M059J (cell line): Measurements from ENCODE around the gene AKR1C1. TPM values are rescaled to one million over a fixed set of nuclear protein-coding genes. Genes with fewer than 3 reads are reported as not detected.
"Not testable (repeated sequence)": the region's sequence is repeated elsewhere in the genome, so short reads cannot be mapped to it uniquely, and the experiment has no call there.

Experiments
- DNase-seq: peaks from one replicate; pipeline ENCODE4 v3.0.0-alpha.2; 2012; ENCODE audit warnings: low read depth
- total RNA-seq: library from RNA; depleted of rRNA; stranded (reverse); fragments of >200 nt; shearing (Covaris generic); gene quantifications from 2 replicates; pipeline ENCODE4 v1.2.3, GENCODE V29; 2014

AKR1C1 gene
- total RNA-seq, 1 experiment from 2014 or later: 25.8 TPM

DNA sequence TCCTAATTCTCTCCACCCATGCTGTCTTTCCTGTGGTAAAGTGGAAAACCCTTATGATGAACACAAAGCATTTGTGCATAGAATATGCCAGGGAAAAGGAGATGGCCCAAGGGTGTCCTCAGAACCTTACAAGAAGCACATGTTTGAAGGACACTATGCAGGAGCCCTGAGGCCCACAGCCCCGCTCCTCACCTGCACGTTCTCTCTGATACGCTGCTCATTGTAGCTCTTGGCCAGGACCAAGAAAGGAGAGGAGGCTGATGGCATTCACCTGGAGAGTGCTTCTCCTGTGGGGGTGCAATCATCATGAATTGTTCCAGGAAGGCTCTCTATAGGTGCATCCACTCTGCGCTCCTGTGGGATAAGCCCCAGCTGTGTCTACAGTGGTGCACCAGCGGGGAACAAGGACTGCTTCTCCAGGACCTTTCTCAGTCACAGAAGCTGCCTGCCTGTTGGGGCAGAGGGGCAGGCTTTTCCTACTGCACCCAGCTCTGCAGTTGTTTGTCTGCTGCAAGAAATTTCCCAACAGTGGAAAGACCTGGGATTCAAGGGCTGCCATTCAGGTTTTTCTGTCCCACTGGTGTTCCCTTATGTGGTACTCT is 20.5 kb downstream of the AKR1C1 start:
- DNase-seq: no peak

- DNase-seq: no peak
These were observed 21.0 kb downstream of the AKR1C1 start for GRCh38 chr10:4984223-4984622.

GRCh38 chr10:4984971-4985594 is 21.9 kb downstream of the AKR1C1 start:
- DNase-seq: peak; percentile 4

DNA sequence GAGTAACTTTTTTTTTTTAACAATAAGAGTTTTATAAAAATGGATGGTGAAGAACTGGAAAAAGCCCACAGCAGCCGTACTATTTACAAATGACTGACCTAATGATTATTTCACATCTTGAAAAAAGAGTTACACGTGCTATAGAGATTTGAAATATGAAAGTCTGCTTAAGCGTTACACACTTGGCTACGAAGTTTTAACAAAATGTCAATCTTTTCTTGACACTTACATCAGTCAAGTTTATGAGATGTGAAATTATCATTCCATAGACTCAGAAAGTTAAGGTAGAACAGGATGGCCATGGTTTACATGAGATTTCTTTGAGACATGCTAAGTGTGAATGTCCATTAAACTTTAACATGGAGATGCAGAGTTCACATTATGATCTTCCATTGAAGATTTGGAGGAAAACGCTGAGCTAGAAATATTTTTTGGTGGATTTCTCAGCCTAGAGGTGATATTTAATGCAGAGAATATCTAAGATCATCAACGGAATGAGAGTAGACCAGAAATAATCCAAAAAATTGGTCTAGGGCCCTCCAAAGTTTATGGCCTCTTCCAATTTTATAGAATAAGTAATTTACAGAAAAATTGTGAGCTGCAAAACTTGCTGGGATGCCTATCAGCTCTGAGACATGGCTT is 24.9 kb downstream of the AKR1C1 start:
- not testable (repeated sequence) for DNase-seq

DNA sequence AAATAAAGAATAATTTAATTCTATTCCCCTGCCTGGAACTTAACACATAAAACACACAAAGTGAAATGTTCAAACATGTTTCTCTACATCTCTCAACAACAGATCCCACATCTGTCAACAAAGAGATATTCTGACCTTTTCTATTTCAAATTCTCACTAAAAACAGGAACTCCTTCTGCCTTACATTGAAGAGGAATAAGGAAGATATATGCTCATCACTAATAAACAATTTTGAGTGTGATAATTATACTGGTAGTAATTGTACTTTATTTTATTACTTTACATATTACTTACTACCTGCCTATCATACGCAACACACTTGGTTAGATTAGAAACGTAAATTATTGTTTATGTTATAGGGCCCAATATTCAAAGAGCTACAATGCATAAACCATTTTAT is 27.0 kb downstream of the AKR1C1 start:
- DNase-seq: no peak

GRCh38 chr10:4991463-4991862 is 28.2 kb downstream of the AKR1C1 start:
- DNase-seq: not testable (repeated sequence)

DNA sequence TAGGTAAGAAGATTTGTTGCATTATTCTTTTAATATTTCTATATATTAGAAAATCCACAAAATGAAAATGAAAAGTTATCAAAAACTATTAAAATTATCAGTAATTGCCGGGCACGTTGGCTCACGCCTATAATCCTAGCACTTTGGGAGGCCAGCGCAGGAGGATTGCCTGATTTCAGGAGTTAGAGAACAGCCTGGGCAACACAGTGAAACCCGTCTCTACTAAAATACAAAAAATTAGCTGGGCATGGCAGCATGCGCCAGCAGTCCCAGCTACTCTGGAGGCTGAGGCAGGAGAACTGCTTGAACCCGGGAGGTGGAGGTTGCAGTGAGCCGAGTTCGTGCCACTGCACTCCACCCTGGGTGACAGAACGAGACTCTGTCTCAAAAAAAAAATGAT is 29.3 kb downstream of the AKR1C1 start:
- not testable (repeated sequence) for DNase-seq

DNA sequence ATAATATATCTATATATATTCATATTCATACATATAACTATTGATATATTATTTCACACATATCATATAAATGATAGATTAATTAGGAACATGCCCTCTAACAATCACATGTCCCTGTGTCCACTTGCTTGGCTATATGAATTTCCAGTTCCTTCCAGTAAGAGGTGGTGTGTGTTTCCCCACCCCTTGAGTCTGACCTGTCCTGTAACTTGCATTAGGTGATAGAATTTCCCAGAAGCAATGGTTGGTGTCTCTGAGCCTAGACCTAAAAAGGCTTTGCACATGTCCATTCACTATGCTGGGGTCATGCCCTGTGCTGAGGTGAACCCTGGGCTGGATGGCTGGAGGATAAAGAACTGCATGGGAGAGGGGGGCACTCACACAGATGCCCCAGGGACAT is 31.0 kb downstream of the AKR1C1 start:
- DNase-seq: not testable (repeated sequence)

GRCh38 chr10:4998671-4999070 is 35.5 kb downstream of the AKR1C1 start:
- DNase-seq: no peak

DNA sequence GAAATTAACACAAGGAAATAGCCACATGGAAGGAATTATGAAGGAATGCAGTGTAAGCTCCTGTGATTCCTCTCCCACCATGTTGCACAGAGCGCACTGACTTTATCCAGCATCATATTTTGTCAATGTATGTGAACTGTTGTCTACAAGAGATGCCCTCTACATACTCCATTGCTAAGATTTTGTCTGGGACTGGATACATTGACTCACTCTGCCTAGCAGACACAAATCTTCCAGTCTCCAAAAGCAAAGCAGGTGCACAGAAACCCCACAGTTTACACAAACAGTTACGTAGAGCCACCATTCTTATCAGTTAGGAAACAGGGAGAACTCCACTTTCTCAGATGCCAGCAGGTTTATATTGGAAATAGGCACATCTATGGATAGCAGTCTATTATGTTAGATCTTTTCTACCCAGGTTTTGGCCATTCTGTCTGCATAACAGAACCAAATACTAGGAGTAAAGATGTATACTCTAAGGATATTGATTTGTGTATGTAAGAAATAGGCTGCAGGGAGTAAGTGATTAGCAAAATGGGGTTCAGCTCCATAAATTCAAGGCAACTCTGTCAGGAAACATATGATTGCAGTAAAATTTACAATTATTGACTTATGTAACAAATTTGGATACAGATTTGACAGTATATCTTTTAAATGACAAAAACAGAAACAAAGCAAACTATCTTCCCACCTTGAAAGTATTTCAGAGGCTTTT is 39.0 kb downstream of the AKR1C1 start:
- DNase-seq: no peak

DNA sequence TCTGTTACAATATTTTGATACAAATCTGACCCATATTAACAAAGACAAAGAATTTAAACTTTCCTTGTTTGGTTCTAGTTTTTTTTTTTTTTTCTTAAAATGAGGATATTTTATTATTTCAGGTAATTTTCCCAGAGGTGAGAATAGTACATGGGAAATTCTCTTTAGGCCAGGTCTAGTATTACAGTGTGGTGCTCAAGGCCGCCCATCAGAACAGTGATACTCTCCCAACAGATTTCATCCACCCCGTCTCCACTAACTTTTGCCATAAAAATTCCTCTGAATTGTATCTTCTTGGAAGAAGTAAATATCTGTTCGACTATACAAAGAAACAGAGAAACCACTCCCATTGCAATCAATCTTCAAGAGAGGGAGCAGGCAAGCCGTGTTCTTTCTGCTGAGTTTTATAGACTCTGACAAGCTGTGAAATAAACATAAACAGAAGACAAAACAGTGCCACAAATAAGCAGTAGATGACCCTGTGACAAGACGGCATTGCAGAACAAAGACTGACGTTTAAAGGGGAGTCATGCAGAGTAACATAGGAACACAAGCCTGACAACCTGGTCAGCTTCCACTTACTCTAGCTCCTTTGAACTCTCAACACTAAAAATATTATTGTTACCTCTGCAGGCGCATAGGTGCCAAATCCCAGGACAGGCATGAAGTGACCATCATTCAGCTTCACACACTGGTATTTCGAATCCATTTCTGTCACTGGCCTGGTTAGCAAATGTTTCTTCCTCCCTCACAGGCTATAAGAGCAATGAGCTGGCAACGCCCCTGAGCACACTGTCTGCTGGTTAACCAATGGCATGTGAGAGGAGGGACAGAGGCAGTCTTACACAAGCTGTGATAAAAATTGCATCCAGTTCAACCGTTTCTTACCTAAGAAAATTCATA is 40.2 kb downstream of the AKR1C1 start, which contains the start of gene AKR1C2:
Gene AKR1C2 (minus strand): TSS at position 731 of the 903 bp plus-strand sequence. CDS start 22 bp downstream, at position 709.
- not testable (repeated sequence) for DNase-seq

GRCh38 chr10:5004030-5004385 is 40.8 kb downstream of the AKR1C1 start:
- not testable (repeated sequence) for DNase-seq

GRCh38 chr10:5004501-5004900 is 41.3 kb downstream of the AKR1C1 start:
- DNase-seq: not testable (repeated sequence)

DNA sequence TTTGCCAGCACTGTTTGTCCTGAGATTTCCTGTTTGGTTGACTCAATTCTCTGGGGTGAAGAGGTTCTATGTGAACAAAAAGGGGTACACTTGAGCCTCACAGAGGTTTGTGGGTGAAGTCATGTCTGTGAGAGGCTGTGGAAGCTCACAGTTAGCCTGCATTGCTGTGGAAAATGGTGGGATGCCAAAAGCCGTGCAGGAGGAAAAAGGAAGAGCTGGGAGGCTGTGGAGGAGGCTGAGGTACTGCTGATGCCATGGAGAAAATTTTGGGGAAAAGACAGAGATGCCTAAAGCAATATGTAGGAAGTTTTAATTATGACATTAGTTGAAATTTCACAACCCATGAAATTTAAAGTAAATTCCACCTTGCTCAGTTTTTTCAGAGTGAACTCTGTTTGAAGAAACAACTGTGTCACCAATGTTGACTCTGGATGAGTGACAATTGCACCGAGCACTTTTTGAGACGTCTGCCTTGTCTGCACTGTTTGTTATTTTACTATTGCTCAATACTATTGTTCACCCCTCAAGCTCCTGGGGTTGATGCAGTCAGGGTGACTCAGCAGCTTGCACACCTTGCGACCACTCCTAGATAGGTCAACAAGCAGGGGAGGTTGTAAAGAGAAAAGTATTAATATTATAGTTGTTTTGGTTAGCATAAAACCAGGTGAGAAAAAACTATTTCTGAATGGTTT is 45.8 kb downstream of the AKR1C1 start:
- not testable (repeated sequence) for DNase-seq

GRCh38 chr10:5010043-5010442 is 46.8 kb downstream of the AKR1C1 start:
- not testable (repeated sequence) for DNase-seq

- not testable (repeated sequence) for DNase-seq
These were observed 48.2 kb downstream of the AKR1C1 start for GRCh38 chr10:5011392-5011791.

DNA sequence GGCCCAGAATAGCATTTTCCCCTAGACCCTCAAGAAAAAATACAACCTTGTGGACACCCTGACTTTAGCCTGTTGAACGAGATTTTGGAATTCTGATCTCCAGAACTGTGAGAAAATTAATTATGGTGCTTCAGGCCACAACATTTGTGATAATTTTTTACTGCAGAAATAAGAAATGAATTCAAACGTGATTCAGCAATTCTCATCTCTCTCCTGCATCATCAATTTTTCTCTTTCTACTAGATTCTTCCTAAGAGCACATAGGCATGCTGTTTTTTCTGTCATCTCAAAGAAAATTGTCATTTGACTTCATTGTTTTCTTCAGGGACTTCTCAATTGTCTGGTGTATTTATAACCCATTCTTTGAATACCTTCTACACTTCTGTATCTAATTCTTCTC is 49.4 kb downstream of the AKR1C1 start:
- no peak for DNase-seq

GRCh38 chr10:5013385-5013784 is 50.2 kb downstream of the AKR1C1 start:
- no peak for DNase-seq

GRCh38 chr10:5014200-5014910 is 51.1 kb downstream of the AKR1C1 start:
- not testable (repeated sequence) for DNase-seq

DNA sequence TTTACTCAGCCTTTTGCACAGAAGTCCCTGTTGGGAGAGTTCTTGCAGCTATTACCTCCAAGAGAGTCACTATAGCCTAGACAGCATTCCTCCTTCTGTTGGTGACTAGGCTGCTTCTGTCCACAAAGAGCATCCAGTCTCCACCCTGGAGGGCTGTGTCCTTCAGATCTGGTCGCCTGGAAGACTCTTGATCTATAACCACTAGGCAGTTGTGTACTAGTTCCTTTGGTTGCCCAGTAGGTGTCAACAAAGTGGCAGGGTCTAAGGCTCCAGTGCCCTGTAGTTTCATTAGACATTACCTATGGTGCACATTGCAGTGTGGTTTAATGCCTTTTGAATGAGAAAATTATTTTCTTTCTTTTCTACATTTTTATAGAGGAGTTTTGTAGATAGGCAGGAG is 51.7 kb downstream of the AKR1C1 start:
- DNase-seq: peak; percentile 13
